Cardiac muscle cell (in vitro differentiated cells and primary cell): ENCODE measurements around the gene TNFRSF11A. TPM values are rescaled to one million over a fixed set of nuclear protein-coding genes. Genes with fewer than 3 reads are reported as not detected.

ENCODE experiments used
- DNase-seq, 2 donors: peaks; one replicate each; pipeline versions ENCODE4 v3.0.0 to v3.0.0-alpha.2; 2010 to 2017; ENCODE audit warnings: low read depth in 1 of 2, low spot score in 1 of 2
- H3K27ac ChIP-seq: fragments of 200-600 bp; sonication (generic); 2 replicates; pipeline ENCODE4 v1.5.1; 2016
- H3K27me3 ChIP-seq: fragments of 200-600 bp; sonication (generic); 2 replicates; pipeline ENCODE4 v1.6.0; 2016; ENCODE audit warnings: control low read depth
- H3K36me3 ChIP-seq: fragments of 200-600 bp; sonication (generic); 2 replicates; pipeline ENCODE4 v1.5.1; 2016; ENCODE audit warnings: control low read depth
- H3K4me1 ChIP-seq: fragments of 200-600 bp; sonication (generic); 2 replicates; pipeline ENCODE4 v1.8.1; 2017; ENCODE audit warnings: low read depth, mild to moderate bottlenecking, mixed run types
- H3K4me3 ChIP-seq: fragments of 200-600 bp; sonication (generic); 2 replicates; pipeline ENCODE4 v1.5.1; 2016; ENCODE audit warnings: mild to moderate bottlenecking
- H3K9me3 ChIP-seq: fragments of 200-600 bp; sonication (generic); 2 replicates; pipeline ENCODE4 v1.5.1; 2017; ENCODE audit warnings: low read depth, mild to moderate bottlenecking, control low read depth
- polyA plus RNA-seq: library from polyadenylated mRNA; unstranded; fragments of >200 nt; fragmentation: Nextera tagmentation; extraction: Ambion mirVana; gene quantifications from 2 replicates; pipeline ENCODE4 v1.2.1, GENCODE V29; 2016
- total RNA-seq: library from RNA; depleted of rRNA; stranded (reverse); fragments of >200 nt; gene quantifications from 2 replicates; pipeline ENCODE4 v1.2.3, GENCODE V29; 2016
- TF ChIP-seq, protein P1 (sequence below): IDR thresholded peaks from 2 replicates; pipeline ENCODE4 v1.5.1; 2012; ENCODE audit warnings: low read depth, mild to moderate bottlenecking, low read length

TNFRSF11A gene
- total and polyA plus RNA-seq, 2 experiments from 2014 or later = 0.66 to 1.2 TPM

DNA sequence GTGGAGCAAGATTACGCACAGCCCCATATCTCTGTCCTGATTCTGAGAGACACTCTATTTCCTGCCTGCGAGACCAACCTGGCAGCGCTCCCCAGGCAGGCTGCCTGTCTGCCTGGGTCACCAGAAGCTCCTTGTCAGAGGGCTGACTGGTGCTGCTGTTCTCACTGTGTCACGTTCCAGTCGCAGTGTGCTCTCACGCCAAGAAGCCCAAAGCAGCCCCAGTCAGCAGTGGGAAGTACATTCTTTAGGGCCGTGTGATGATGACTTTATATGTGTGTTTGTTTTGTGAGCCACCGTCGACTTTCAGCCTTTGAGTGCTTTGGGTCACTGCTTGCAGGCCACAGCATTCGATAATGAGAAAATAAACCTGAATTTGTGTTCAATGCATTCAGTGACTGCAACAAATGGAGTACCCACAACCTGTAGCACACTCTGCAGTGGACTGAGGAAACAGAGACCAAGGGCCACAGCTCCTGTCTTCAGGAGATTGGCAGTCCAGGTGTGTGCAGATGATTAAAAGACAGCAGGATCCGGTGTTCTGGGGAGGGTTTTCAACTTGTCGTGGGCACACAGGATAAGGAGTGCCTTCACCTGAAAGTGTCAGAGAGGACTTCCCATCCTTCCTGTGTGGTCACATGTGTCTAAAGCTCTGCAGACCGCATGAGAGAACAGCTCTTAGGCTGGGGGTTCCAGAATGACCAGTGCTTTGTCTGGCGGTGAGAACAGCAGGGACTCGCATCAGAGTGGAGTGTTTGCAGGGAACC, 4.8 kb downstream of the TNFRSF11A start:
- Histone ChIP-seq H3K27me3 (peaks cover 26% of the 10 kb centered on the region), H3K4me3 (no peak overlapping the region), H3K4me1 (peaks cover 18% of the 10 kb centered on the region), H3K27ac (no peak overlapping the region), H3K9me3 (no peaks in the 10 kb centered on the region), H3K36me3 (no peaks in the 10 kb centered on the region)
- TF ChIP-seq, protein P1, sequence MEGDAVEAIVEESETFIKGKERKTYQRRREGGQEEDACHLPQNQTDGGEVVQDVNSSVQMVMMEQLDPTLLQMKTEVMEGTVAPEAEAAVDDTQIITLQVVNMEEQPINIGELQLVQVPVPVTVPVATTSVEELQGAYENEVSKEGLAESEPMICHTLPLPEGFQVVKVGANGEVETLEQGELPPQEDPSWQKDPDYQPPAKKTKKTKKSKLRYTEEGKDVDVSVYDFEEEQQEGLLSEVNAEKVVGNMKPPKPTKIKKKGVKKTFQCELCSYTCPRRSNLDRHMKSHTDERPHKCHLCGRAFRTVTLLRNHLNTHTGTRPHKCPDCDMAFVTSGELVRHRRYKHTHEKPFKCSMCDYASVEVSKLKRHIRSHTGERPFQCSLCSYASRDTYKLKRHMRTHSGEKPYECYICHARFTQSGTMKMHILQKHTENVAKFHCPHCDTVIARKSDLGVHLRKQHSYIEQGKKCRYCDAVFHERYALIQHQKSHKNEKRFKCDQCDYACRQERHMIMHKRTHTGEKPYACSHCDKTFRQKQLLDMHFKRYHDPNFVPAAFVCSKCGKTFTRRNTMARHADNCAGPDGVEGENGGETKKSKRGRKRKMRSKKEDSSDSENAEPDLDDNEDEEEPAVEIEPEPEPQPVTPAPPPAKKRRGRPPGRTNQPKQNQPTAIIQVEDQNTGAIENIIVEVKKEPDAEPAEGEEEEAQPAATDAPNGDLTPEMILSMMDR = no peak
- DNase-seq = peak; percentile 51 to 63

DNA sequence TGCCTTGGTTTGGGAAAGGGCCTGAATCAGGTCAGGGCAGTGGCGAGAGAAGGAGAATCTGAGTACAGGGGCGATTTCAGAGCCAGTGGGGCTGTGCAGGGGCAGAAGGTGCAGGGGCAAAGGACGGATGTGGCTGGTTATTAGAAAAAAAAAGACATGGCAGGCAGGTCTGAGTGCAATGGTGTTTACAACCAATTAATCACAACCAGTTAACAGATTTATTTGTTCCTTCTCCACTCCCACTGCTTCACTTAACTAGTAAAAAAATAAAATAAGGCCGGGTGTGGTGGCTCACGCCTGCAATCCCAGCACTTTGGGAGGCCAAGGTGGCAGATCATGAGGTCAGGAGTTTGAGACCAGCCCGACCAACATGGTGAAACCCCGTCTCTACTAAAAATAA, 5.5 kb downstream of the TNFRSF11A start:
- Histone ChIP-seq H3K36me3 (no peaks in the 10 kb centered on the region), H3K27ac (no peak overlapping the region), H3K4me1 (peaks cover 18% of the 10 kb centered on the region), H3K27me3 (peaks cover 20% of the 10 kb centered on the region), H3K9me3 (no peaks in the 10 kb centered on the region), H3K4me3 (no peak overlapping the region)
- TF ChIP-seq, protein P1 = no peak
- no peak for DNase-seq

DNA sequence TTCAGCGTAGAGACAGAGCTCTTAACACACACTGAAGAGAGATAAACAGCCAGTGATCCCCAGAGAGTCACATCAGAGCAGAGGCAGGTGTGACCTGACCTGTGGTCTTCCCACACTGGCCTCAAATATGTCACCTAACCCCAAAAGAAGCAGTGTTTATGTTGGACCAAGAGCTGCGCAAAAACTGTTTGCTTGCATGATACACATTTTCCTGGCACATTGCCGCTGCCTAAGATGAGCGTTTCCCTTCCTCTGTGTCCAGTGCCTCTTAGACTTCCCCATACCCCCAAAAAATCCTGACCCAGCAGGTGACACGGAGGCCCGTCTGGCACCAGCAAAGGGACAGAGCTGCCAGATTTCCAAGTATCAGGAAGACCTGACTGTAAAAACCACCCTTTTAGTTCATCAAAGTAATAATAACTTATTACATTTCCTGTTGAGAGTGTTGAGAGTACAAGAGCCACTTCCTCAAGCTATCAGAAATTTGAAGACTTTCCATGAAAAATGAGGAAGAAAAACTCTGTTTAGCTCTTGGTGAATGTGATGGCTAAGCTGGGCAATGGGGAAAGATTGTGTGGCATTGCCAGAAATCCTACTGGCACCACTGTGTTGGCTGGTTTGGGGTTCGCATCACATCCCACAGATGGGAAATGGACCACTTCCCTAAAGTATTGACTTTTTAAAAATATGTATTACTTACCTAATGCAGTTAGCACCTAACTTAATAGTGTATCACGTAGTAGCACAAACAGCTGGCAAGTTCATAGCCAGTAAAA, 6.7 kb downstream of the TNFRSF11A start:
- TF ChIP-seq, protein P1 = no peak
- no peaks in the 10 kb centered on the region for H3K9me3 ChIP-seq
- no peak overlapping the region for H3K4me3 ChIP-seq
- DNase-seq = peak in 1 of 2 donors; percentile 46
- H3K36me3 ChIP-seq = no peaks in the 10 kb centered on the region
- no peak overlapping the region for H3K27ac ChIP-seq
- H3K4me1 ChIP-seq = peaks cover 18% of the 10 kb centered on the region
- peaks cover 9% of the 10 kb centered on the region for H3K27me3 ChIP-seq

DNA sequence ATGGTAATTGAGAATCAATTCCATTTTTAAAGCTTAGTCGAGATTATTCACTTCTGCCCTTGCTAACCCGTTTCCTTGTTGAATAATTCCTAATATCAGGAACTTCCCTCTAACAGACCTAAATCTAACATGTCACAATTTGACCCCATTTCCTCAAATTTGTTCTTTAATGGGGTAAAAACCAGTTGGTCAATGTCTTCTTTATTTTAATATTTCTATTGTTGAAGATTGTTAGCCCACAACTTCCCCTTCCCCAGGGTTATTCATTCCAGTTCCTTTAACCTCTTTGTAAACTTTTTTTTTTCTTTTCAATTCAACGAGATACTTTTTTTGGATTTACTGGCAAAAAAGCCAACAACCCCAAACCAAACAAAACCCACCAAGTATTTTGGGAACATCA, 7.3 kb downstream of the TNFRSF11A start:
- H3K27me3 ChIP-seq = peaks cover 2% of the 10 kb centered on the region
- H3K36me3 ChIP-seq = no peaks in the 10 kb centered on the region
- H3K27ac ChIP-seq = no peak overlapping the region
- DNase-seq = no peak
- H3K4me1 ChIP-seq = peaks cover 18% of the 10 kb centered on the region
- no peaks in the 10 kb centered on the region for H3K9me3 ChIP-seq
- TF ChIP-seq, protein P1 = no peak
- no peak overlapping the region for H3K4me3 ChIP-seq

DNA sequence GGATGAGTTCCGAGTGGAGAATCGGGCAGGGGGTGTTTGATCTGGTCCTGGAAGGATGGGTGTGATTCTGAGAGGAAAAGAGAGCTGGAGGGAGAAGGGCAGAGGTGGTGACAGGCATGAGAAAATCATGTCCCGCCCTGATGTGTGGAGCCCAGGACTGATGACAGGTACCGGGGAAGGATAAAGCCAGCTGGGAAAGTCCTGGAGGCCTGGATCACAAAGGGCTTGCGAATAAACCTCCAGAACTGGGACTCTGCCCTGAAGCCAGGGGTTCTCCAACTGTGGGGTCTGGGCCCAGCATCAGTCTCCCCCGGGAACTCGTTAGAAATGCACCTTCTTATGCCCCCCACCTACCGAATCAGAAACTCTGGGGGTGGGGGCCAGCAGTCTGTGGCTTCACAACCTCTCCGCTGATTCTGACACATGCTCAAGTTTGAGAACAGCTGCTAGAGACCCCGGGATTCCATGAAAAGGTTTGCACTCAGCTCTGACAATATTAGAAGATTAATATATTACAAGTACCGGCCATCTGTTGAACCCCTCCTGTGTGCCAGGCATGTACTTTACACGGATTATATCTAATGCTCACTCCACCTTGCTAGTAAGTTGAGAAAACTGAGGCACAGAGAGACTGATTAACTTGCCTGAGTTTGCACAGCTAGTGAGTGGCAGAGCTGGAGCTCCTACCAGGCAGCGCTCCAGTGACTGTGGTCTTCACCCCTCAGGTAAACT, 8.0 kb downstream of the TNFRSF11A start:
- Histone ChIP-seq H3K36me3 (no peaks in the 10 kb centered on the region), H3K9me3 (no peaks in the 10 kb centered on the region), H3K27ac (no peak overlapping the region), H3K4me3 (no peak overlapping the region), H3K4me1 (peaks cover 13% of the 10 kb centered on the region), H3K27me3 (no peaks in the 10 kb centered on the region)
- TF ChIP-seq, protein P1 = no peak
- no peak for DNase-seq
